ENCODE results near the gene ZDBF2. TPM values are rescaled to one million over a fixed set of nuclear protein-coding genes. Genes with fewer than 3 reads are reported as not detected.

ZDBF2 gene
- total and polyA plus RNA-seq, 2 donors (not counting 1 experiment from before 2014, with no cell fraction given) = 6.3 to 11.6 TPM

- no peak overlapping the region for H2AFZ ChIP-seq (ENCODE audit: low read length)
- TF ChIP-seq EZH2 (IDR thresholded peaks at IDR 0.05; ENCODE audit: low read length, missing control alignments) (no peak), CTCF (conservative IDR thresholded peaks at IDR 0.05 in 1 of 2, IDR thresholded peaks at IDR 0.05 in 1 of 2; ENCODE audit: low read depth in 1 of 2, low read length in 2 of 2) (no peak)
- no peaks in the 10 kb centered on the region for H3K27me3 ChIP-seq (ENCODE audit: control insufficient read depth, insufficient read depth, low read length)
- DNase-seq (ENCODE audit: low read depth in 2 of 2) = no peak
- no peaks in the 10 kb centered on the region for H3K9me3 ChIP-seq (ENCODE audit: control insufficient read depth, insufficient read depth, low read depth, low read length)
- H4K20me1 ChIP-seq (ENCODE audit: control insufficient read depth, extremely low read depth, insufficient read depth, low read length) = no peaks in the 10 kb centered on the region
- H3K4me1 ChIP-seq (ENCODE audit: control insufficient read depth, extremely low read depth, insufficient read depth, low read length) = no peaks in the 10 kb centered on the region
- no peak overlapping the region for H3K27ac ChIP-seq (ENCODE audit: insufficient read depth, low read length)
- H3K4me3 ChIP-seq (replicated peaks in 1 of 4; ENCODE audit: control extremely low read depth in 1 of 4, insufficient read depth in 1 of 4, low read depth in 3 of 4, low read length in 4 of 4) = no peak overlapping the region
- H3K4me2 ChIP-seq (ENCODE audit: extremely low read depth, insufficient read depth, low read length) = no peak overlapping the region
- no peaks in the 10 kb centered on the region for H3K79me2 ChIP-seq (ENCODE audit: control insufficient read depth, insufficient read depth, low read length)
- no peak overlapping the region for H3K9ac ChIP-seq (ENCODE audit: insufficient read depth, low read length)
- H3K36me3 ChIP-seq (ENCODE audit: control insufficient read depth, insufficient read depth, low read length) = no peaks in the 10 kb centered on the region
Observed at GRCh38 chr2:206328974-206329373, 54.5 kb downstream of the ZDBF2 start.

GRCh38 chr2:206336861-206337260, 62.4 kb downstream of the ZDBF2 start:
- Histone ChIP-seq H3K4me1 (ENCODE audit: control insufficient read depth, extremely low read depth, insufficient read depth, low read length) (no peaks in the 10 kb centered on the region), H3K9me3 (ENCODE audit: control insufficient read depth, insufficient read depth, low read depth, low read length) (no peaks in the 10 kb centered on the region), H3K27me3 (ENCODE audit: control insufficient read depth, insufficient read depth, low read length) (no peaks in the 10 kb centered on the region), H3K9ac (ENCODE audit: insufficient read depth, low read length) (no peak overlapping the region), H3K4me3 (replicated peaks in 1 of 4; ENCODE audit: control extremely low read depth in 1 of 4, insufficient read depth in 1 of 4, low read depth in 3 of 4, low read length in 4 of 4) (no peak overlapping the region), H4K20me1 (ENCODE audit: control insufficient read depth, extremely low read depth, insufficient read depth, low read length) (no peaks in the 10 kb centered on the region), H3K4me2 (ENCODE audit: extremely low read depth, insufficient read depth, low read length) (no peak overlapping the region), H3K27ac (ENCODE audit: insufficient read depth, low read length) (no peak overlapping the region), H2AFZ (ENCODE audit: low read length) (no peak overlapping the region), H3K36me3 (ENCODE audit: control insufficient read depth, insufficient read depth, low read length) (no peaks in the 10 kb centered on the region), H3K79me2 (ENCODE audit: control insufficient read depth, insufficient read depth, low read length) (no peaks in the 10 kb centered on the region)
- TF ChIP-seq EZH2 (IDR thresholded peaks at IDR 0.05; ENCODE audit: low read length, missing control alignments) = no peak
- no peak for TF ChIP-seq CTCF (conservative IDR thresholded peaks at IDR 0.05 in 1 of 2, IDR thresholded peaks at IDR 0.05 in 1 of 2; ENCODE audit: low read depth in 1 of 2, low read length in 2 of 2)
- DNase-seq (ENCODE audit: low read depth in 2 of 2) = no peak

GRCh38 chr2:206337956-206338355, 63.5 kb downstream of the ZDBF2 start:
- no peaks in the 10 kb centered on the region for H3K4me1 ChIP-seq (ENCODE audit: control insufficient read depth, extremely low read depth, insufficient read depth, low read length)
- no peaks in the 10 kb centered on the region for H3K27me3 ChIP-seq (ENCODE audit: control insufficient read depth, insufficient read depth, low read length)
- no peak overlapping the region for H3K9ac ChIP-seq (ENCODE audit: insufficient read depth, low read length)
- no peaks in the 10 kb centered on the region for H3K36me3 ChIP-seq (ENCODE audit: control insufficient read depth, insufficient read depth, low read length)
- H2AFZ ChIP-seq (ENCODE audit: low read length) = no peak overlapping the region
- H3K9me3 ChIP-seq (ENCODE audit: control insufficient read depth, insufficient read depth, low read depth, low read length) = no peaks in the 10 kb centered on the region
- H3K4me2 ChIP-seq (ENCODE audit: extremely low read depth, insufficient read depth, low read length) = no peak overlapping the region
- no peak for DNase-seq (ENCODE audit: low read depth in 2 of 2)
- no peaks in the 10 kb centered on the region for H4K20me1 ChIP-seq (ENCODE audit: control insufficient read depth, extremely low read depth, insufficient read depth, low read length)
- H3K79me2 ChIP-seq (ENCODE audit: control insufficient read depth, insufficient read depth, low read length) = no peaks in the 10 kb centered on the region
- H3K27ac ChIP-seq (ENCODE audit: insufficient read depth, low read length) = no peak overlapping the region
- H3K4me3 ChIP-seq (replicated peaks in 1 of 4; ENCODE audit: control extremely low read depth in 1 of 4, insufficient read depth in 1 of 4, low read depth in 3 of 4, low read length in 4 of 4) = no peak overlapping the region
- TF ChIP-seq EZH2 (IDR thresholded peaks at IDR 0.05; ENCODE audit: low read length, missing control alignments) = no peak
- no peak for TF ChIP-seq CTCF (conservative IDR thresholded peaks at IDR 0.05 in 1 of 2, IDR thresholded peaks at IDR 0.05 in 1 of 2; ENCODE audit: low read depth in 1 of 2, low read length in 2 of 2)

Measured in fibroblast of lung (primary cell).